HUES64 (cell line): ENCODE measurements around the gene ARHGAP6.

Experiments
- H3K27ac ChIP-seq: 2 replicates; pipeline ENCODE4 v1.7.0; 2013; ENCODE audit warnings: low read depth, low read length, inconsistent platforms
- H3K27me3 ChIP-seq: 2 replicates; pipeline ENCODE4 v1.6.1; 2013; ENCODE audit warnings: mild to moderate bottlenecking, low read length; ENCODE audit not compliant: insufficient read depth
- H3K36me3 ChIP-seq: 2 replicates; pipeline ENCODE4 v1.6.1; 2013; ENCODE audit warnings: mild to moderate bottlenecking, low read length; ENCODE audit not compliant: insufficient read depth
- H3K4me1 ChIP-seq: 2 replicates; pipeline ENCODE4 v1.6.1; 2013; ENCODE audit warnings: mild to moderate bottlenecking, low read length, moderate library complexity; ENCODE audit not compliant: insufficient read depth
- H3K4me3 ChIP-seq: 2 replicates; pipeline ENCODE4 v1.5.1; 2013; ENCODE audit warnings: mild to moderate bottlenecking, low read length, moderate library complexity
- H3K9ac ChIP-seq: 2 replicates; pipeline ENCODE4 v1.6.1; 2013; ENCODE audit warnings: mild to moderate bottlenecking, low read depth, low read length
- H3K9me3 ChIP-seq: 2 replicates; pipeline ENCODE4 v1.6.1; 2013; ENCODE audit warnings: low read depth, low read length; ENCODE audit not compliant: insufficient read depth
- WGBS: fragments of 150-250, 120-280 bp; methylation state at CpG from one replicate; pipeline ENCODE4 v1.1.7; 2013; ENCODE audit warnings: missing lambda C conversion rate; 5-methylcytosine and 5-hydroxymethylcytosine counted together

Gene ARHGAP6

GRCh38 chrX:11575332-11575731 is 90.4 kb downstream of the ARHGAP6 start:
- Histone ChIP-seq H3K36me3 (no peaks in the 10 kb centered on the region), H3K4me1 (no peaks in the 10 kb centered on the region), H3K4me3 (no peak overlapping the region), H3K27me3 (peaks cover 15% of the 10 kb centered on the region), H3K9me3 (no peaks in the 10 kb centered on the region), H3K9ac (no peak overlapping the region), H3K27ac (no peak overlapping the region)
- WGBS: 93% methylated on average over 2 of the region's 2 CpGs

DNA sequence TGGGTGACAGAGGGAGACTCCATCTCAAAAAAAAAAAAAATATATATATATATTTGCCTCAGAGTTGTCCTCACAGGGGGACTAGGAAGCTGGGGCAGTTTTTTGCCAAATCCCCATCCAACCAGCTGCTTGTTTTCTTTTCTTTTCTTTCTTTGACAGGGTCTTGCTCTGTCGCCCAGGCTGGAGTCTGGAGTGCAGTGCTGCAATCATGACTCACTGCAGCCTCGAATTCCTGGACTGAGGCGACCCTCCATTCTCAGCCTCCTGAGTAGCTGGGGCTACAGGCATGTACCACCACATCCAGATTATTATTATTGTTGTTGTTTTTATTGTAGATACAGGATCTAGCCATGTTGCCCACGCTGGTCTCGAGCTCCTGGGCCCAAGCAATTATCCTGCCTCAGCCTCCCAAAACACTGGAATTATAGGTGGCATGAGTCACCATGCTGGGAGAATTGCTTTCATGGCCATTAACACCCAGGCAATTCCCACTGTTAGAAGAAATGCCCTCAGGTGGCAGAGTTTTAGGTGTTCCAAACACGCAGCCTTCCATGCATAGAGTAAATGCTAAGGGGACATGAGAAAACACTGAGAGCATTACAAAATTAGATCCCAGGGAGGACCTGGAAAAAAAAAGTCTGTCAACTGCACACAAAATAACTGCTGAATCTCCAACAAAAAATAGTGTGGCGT is 98.0 kb downstream of the ARHGAP6 start:
- peaks cover 7% of the 10 kb centered on the region for H3K4me1 ChIP-seq
- H3K27me3 ChIP-seq: peaks cover 86% of the 10 kb centered on the region
- no peaks in the 10 kb centered on the region for H3K9me3 ChIP-seq
- no peak overlapping the region for H3K9ac ChIP-seq
- no peak overlapping the region for H3K27ac ChIP-seq
- H3K4me3 ChIP-seq: no peak overlapping the region
- no peaks in the 10 kb centered on the region for H3K36me3 ChIP-seq
- WGBS: 91% methylated on average over 5 of the region's 7 CpGs

DNA sequence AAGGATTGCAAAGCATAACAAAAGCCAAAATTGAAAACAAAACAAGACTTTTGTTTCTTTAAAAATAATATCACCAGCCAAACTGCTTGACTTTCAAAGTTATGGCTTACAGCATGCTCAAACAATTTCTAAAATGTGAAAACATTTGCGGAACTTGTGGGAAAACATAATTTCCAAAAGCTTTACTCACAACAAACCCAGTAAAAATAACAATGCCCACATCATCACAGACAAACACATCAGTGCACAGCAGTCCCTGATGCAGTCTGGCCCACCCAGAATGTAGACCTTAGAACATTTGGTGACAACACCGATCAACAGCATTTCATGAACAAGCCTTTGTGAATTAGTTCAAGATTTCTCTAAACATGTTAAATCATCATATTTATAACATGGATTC is 98.9 kb downstream of the ARHGAP6 start:
- Histone ChIP-seq H3K36me3 (no peaks in the 10 kb centered on the region), H3K4me1 (peaks cover 7% of the 10 kb centered on the region), H3K9ac (no peak overlapping the region), H3K27ac (no peak overlapping the region), H3K27me3 (peaks cover 95% of the 10 kb centered on the region), H3K4me3 (no peak overlapping the region), H3K9me3 (no peaks in the 10 kb centered on the region)
- 85% methylated on average over 1 of the region's 2 CpGs for WGBS

DNA sequence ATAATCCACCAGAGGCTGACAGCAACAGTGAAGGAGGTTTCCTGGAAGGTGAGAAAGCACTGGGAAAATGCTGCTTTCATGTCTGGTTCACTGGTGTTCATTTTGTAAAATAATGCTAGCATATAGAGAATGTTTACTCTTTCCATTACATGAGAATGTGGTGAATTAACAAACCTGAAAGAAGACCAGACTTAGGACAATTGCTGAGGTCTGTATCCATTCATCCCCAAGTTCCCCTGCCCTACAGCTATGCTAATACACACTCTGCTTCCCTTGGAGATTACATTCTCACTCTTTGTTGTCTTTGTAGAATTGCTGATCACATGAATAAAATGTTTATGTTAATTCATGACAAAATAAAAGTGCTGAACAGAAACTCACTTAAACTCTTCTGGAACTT is 99.5 kb downstream of the ARHGAP6 start:
- Histone ChIP-seq H3K4me3 (no peak overlapping the region), H3K9ac (no peak overlapping the region), H3K4me1 (peaks cover 7% of the 10 kb centered on the region), H3K36me3 (no peaks in the 10 kb centered on the region), H3K27me3 (peaks cover 98% of the 10 kb centered on the region), H3K27ac (no peak overlapping the region), H3K9me3 (no peaks in the 10 kb centered on the region)

DNA sequence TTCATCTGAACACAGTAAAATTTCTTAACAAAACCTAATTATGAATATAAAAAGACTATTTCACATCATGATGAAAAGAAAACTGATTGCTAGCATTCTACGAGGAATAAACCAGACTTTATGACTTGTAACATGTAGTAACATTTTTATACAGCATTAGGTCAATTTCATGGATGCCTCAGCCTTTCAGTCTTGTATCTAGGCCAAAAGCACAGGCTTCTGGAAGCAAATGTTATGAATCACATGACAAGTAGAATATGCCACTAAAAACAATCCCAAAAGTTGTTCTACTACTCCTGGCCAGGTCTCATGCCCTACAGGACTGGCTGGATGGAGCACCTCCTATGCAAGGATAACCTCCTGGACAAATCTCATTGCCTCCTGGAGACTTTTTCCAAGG is 101.2 kb downstream of the ARHGAP6 start:
- WGBS: no CpG with 5 or more reads among the region's 1 CpG
- H3K36me3 ChIP-seq: no peaks in the 10 kb centered on the region
- no peaks in the 10 kb centered on the region for H3K9me3 ChIP-seq
- H3K4me1 ChIP-seq: peaks cover 7% of the 10 kb centered on the region
- peaks cover 89% of the 10 kb centered on the region for H3K27me3 ChIP-seq
- no peak overlapping the region for H3K9ac ChIP-seq
- no peak overlapping the region for H3K4me3 ChIP-seq
- H3K27ac ChIP-seq: no peak overlapping the region

GRCh38 chrX:11562570-11562969 is 103.2 kb downstream of the ARHGAP6 start:
- Histone ChIP-seq H3K4me1 (peaks cover 7% of the 10 kb centered on the region), H3K9ac (no peak overlapping the region), H3K27ac (no peak overlapping the region), H3K36me3 (no peaks in the 10 kb centered on the region), H3K9me3 (no peaks in the 10 kb centered on the region), H3K4me3 (no peak overlapping the region), H3K27me3 (peaks cover 69% of the 10 kb centered on the region)
- WGBS: 80% methylated on average over 1 of the region's 2 CpGs

DNA sequence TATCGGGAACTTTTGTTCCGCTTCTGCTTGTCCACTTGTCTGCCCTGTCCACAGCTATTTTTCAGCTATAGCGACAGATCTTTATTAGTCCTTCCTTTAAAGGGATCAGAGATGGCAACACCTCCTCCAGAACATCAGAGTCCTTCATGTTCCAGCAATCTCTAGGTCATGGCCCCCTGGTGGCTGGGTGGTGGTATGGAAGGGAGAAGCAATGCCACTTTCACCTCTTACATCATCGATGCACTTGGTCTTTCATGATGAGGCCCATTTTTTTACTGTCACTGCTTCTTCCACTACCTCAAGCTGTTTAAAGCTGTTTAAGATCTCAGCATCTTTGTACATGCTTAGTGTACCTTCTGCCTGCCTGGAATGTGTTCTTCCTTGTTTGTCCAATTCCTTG is 106.7 kb downstream of the ARHGAP6 start:
- H3K4me1 ChIP-seq: no peaks in the 10 kb centered on the region
- no peak overlapping the region for H3K27ac ChIP-seq
- no peaks in the 10 kb centered on the region for H3K9me3 ChIP-seq
- 96% methylated on average over 4 of the region's 4 CpGs for WGBS
- H3K27me3 ChIP-seq: peaks cover 39% of the 10 kb centered on the region
- H3K4me3 ChIP-seq: no peak overlapping the region
- H3K9ac ChIP-seq: no peak overlapping the region
- H3K36me3 ChIP-seq: no peaks in the 10 kb centered on the region

- H3K27me3 ChIP-seq: peaks cover 20% of the 10 kb centered on the region
- no peaks in the 10 kb centered on the region for H3K36me3 ChIP-seq
- no peak overlapping the region for H3K27ac ChIP-seq
- H3K9ac ChIP-seq: no peak overlapping the region
- H3K9me3 ChIP-seq: no peaks in the 10 kb centered on the region
- H3K4me1 ChIP-seq: no peaks in the 10 kb centered on the region
- H3K4me3 ChIP-seq: no peak overlapping the region
- 100% methylated on average over 1 of the region's 2 CpGs for WGBS
Measured at GRCh38 chrX:11557120-11557519, 108.6 kb downstream of the ARHGAP6 start.

- Histone ChIP-seq H3K4me3 (no peak overlapping the region), H3K27me3 (peaks cover 8% of the 10 kb centered on the region), H3K27ac (no peak overlapping the region), H3K4me1 (no peaks in the 10 kb centered on the region), H3K36me3 (no peaks in the 10 kb centered on the region), H3K9ac (no peak overlapping the region), H3K9me3 (no peaks in the 10 kb centered on the region)
- 82% methylated on average over 5 of the region's 5 CpGs for WGBS
Measured at GRCh38 chrX:11555759-11556158, 110.0 kb downstream of the ARHGAP6 start.

- Histone ChIP-seq H3K36me3 (no peaks in the 10 kb centered on the region), H3K4me1 (no peaks in the 10 kb centered on the region), H3K9me3 (no peaks in the 10 kb centered on the region), H3K4me3 (no peak overlapping the region), H3K27me3 (peaks cover 5% of the 10 kb centered on the region), H3K9ac (no peak overlapping the region), H3K27ac (no peak overlapping the region)
- WGBS: no CpG with 5 or more reads among the region's 1 CpG
Measured at GRCh38 chrX:11553594-11553993, 112.1 kb downstream of the ARHGAP6 start.

GRCh38 chrX:11551151-11551550 is 114.6 kb downstream of the ARHGAP6 start:
- Histone ChIP-seq H3K9me3 (no peaks in the 10 kb centered on the region), H3K27me3 (peaks cover 2% of the 10 kb centered on the region), H3K4me1 (no peaks in the 10 kb centered on the region), H3K27ac (no peak overlapping the region), H3K4me3 (no peak overlapping the region), H3K36me3 (no peaks in the 10 kb centered on the region), H3K9ac (no peak overlapping the region)
- no CpG with 5 or more reads among the region's 1 CpG for WGBS

DNA sequence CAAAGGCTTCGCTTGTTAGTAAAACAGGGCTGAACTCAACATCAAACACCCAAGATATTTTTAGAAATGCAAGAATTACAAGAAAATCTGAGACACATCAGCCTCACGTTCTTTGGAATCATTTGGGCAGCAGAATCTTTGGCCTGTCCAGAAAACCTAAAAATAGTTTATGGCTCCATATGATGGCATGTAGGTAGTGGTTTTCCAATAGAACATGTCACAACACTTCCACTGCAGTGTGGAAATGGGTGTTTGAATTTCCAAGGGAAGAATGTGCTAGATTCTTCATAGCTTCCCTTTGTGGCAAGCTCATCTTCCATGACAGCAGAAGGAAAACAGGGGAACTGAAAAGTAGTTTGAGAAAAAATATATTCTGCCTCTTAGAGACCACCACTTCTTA is 118.8 kb downstream of the ARHGAP6 start:
- 90% methylated on average over 2 of the region's 2 CpGs for WGBS
- no peaks in the 10 kb centered on the region for H3K36me3 ChIP-seq
- no peak overlapping the region for H3K9ac ChIP-seq
- H3K27ac ChIP-seq: no peak overlapping the region
- no peaks in the 10 kb centered on the region; the same call in 1 of the 2 replicates for H3K27me3 ChIP-seq
- no peak overlapping the region for H3K4me3 ChIP-seq
- no peaks in the 10 kb centered on the region for H3K9me3 ChIP-seq
- H3K4me1 ChIP-seq: no peaks in the 10 kb centered on the region
